Mesendoderm (in vitro differentiated cells): Measurements from ENCODE around the gene JAKMIP1.

Experiments
- DNase-seq: peaks from one replicate; pipeline ENCODE4 v3.0.0; 2013
- H2AK5ac ChIP-seq: 2 replicates; pipeline ENCODE4 v1.6.1; 2013; ENCODE audit warnings: low read length, inconsistent platforms
- H2BK120ac ChIP-seq: 2 replicates; pipeline ENCODE4 v1.6.1; 2013; ENCODE audit warnings: low read depth, mild to moderate bottlenecking, low read length, moderate library complexity, mixed read lengths
- H2BK15ac ChIP-seq: replicated peaks from 2 replicates; pipeline ENCODE4 v1.6.1; 2013; ENCODE audit warnings: low read depth, mild to moderate bottlenecking, moderate library complexity
- H2BK5ac ChIP-seq: 2 replicates; pipeline ENCODE4 v1.6.1; 2013; ENCODE audit warnings: low read length, inconsistent platforms
- H3K18ac ChIP-seq: 2 replicates; pipeline ENCODE4 v1.6.1; 2013; ENCODE audit warnings: mild to moderate bottlenecking, low read length, mixed read lengths
- H3K23ac ChIP-seq: one replicate; pipeline ENCODE4 v1.6.1; 2013; ENCODE audit warnings: low read length
- H3K27ac ChIP-seq: 2 replicates; pipeline ENCODE4 v1.5.1; 2013; ENCODE audit warnings: low read depth, mild to moderate bottlenecking, inconsistent platforms, low read length, moderate library complexity
- H3K27me3 ChIP-seq: 2 replicates; pipeline ENCODE4 v1.6.1; 2013; ENCODE audit warnings: low read length, control low read depth, mild to moderate bottlenecking, inconsistent platforms; ENCODE audit not compliant: insufficient read depth, poor library complexity
- H3K36me3 ChIP-seq: 2 replicates; pipeline ENCODE4 v1.6.1; 2013; ENCODE audit warnings: low read length, inconsistent platforms; ENCODE audit not compliant: control insufficient read depth, insufficient read depth
- H3K4ac ChIP-seq: one replicate; pipeline ENCODE4 v1.6.1; 2013; ENCODE audit warnings: low read depth, mild to moderate bottlenecking, low read length, moderate library complexity
- H3K4me1 ChIP-seq: 2 replicates; pipeline ENCODE4 v1.6.1; 2013; ENCODE audit warnings: low read depth, low read length, inconsistent platforms; ENCODE audit not compliant: control insufficient read depth
- H3K4me2 ChIP-seq: 2 replicates; pipeline ENCODE4 v1.6.1; 2013; ENCODE audit warnings: low read length
- H3K4me3 ChIP-seq: 2 replicates; pipeline ENCODE4 v1.5.1; 2013; ENCODE audit warnings: mild to moderate bottlenecking, low read length
- H3K56ac ChIP-seq: one replicate; pipeline ENCODE4 v1.6.1; 2013; ENCODE audit warnings: low read length
- H3K79me1 ChIP-seq: 2 replicates; pipeline ENCODE4 v1.6.1; 2013; ENCODE audit warnings: low read length, inconsistent platforms
- H3K79me2 ChIP-seq: 2 replicates; pipeline ENCODE4 v1.6.1; 2013; ENCODE audit warnings: mild to moderate bottlenecking, low read length; ENCODE audit not compliant: control insufficient read depth, insufficient read depth
- H3K9ac ChIP-seq: 2 replicates; pipeline ENCODE4 v1.6.1; 2013; ENCODE audit warnings: low read length, inconsistent platforms
- H4K5ac ChIP-seq: one replicate; pipeline ENCODE4 v1.6.1; 2013; ENCODE audit warnings: low read length
- H4K8ac ChIP-seq: one replicate; pipeline ENCODE4 v1.6.1; 2013; ENCODE audit warnings: low read depth, mild to moderate bottlenecking, control low read depth, low read length, moderate library complexity
- WGBS: extraction: QIAGEN DNeasy Blood & Tissue Kit; methylation state at CpG from one replicate; pipeline ENCODE4 v1.1.7; 2013; ENCODE audit warnings: low lambda C conversion rate, missing lambda C conversion rate; ENCODE audit not compliant: insufficient coverage; ENCODE audit errors: extremely low coverage; 5-methylcytosine and 5-hydroxymethylcytosine counted together

JAKMIP1 gene

DNA sequence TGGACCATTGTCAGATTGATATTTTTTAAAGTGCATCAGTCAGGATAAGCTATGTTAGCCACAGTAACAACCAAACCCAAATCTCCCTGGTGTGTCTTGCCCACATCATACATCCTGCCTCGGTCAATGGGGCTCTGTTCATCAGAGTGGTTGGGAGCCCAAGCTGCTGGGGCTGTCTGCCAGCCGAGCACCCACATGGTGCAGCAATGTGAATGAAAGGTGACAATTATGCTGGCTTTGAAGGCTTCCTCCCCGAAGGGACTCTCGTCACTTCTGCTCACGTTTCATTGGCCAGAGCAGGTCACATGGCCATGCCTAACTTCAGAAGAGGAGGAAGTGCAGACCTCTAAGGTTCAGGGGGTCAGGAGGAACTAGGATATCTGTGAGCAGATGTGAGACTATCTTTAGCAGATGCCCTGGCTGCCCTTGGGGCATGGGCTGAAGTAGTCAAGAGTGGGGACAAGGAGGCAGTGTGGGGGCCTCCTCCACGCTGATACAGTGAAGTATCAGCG lies 1.3 kb upstream of the JAKMIP1 start:
- H3K9ac ChIP-seq, result peak overlapping the region; percentile 86
- H3K4ac ChIP-seq, result no peak overlapping the region
- H3K79me2 ChIP-seq, result peaks cover 10% of the 10 kb centered on the region
- H2AK5ac ChIP-seq, result no peak overlapping the region
- no peak overlapping the region for H4K8ac ChIP-seq
- H3K4me2 ChIP-seq, result peak overlapping the region; percentile 64
- H3K56ac ChIP-seq, result peak overlapping the region; percentile 92
- peak overlapping the region; percentile 61 for H2BK5ac ChIP-seq
- no peak overlapping the region for H3K18ac ChIP-seq
- peak overlapping the region; percentile 77 for H4K5ac ChIP-seq
- no peaks in the 10 kb centered on the region for H3K27me3 ChIP-seq
- H3K23ac ChIP-seq, result peak overlapping the region; percentile 20
- peak; percentile 78 for DNase-seq
- no peaks in the 10 kb centered on the region for H3K36me3 ChIP-seq
- H2BK15ac ChIP-seq, result no peak overlapping the region
- H3K4me3 ChIP-seq, result peak overlapping the region; percentile 68
- peaks cover 3% of the 10 kb centered on the region for H3K79me1 ChIP-seq
- no CpG with 5 or more reads among the region's 7 CpGs for WGBS
- no peak overlapping the region for H2BK120ac ChIP-seq
- peak overlapping the region; percentile 16 for H3K27ac ChIP-seq
- peaks cover 9% of the 10 kb centered on the region for H3K4me1 ChIP-seq

DNA sequence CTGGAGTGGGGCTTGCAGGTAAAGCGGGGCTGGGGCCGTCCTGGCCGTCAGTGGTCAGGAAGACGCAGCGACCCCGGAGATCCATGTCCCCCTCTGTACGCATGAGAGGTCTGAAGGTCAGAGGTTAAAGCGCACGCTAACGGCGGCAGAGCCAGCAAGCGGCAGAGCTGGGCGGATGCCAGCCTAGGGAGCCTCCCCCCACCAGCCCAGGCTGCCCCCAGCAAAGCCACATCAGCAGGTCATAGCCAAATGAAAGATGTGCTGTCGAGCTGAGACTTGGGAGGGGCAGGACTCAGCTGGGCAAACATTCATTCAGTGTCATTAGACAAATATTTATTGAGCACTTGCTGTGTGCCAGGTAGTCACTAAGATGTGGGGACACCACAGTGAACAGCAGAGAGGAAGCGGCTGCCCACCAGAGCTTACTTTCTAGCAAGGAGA lies 593 bp upstream of the JAKMIP1 start:
- peak overlapping the region; percentile 16 for H4K5ac ChIP-seq
- no CpG with 5 or more reads among the region's 15 CpGs for WGBS
- H3K4me2 ChIP-seq, result peak overlapping the region; percentile 64
- DNase-seq, result peak; percentile 53
- peak overlapping the region; percentile 72 for H3K18ac ChIP-seq
- peak overlapping the region; percentile 43 for H3K4ac ChIP-seq
- no peak overlapping the region for H2BK120ac ChIP-seq
- peak overlapping the region; percentile 79 for H3K27ac ChIP-seq
- peak overlapping the region; percentile 68 for H3K4me3 ChIP-seq
- H2AK5ac ChIP-seq, result no peak overlapping the region
- H3K9ac ChIP-seq, result peak overlapping the region; percentile 86
- peaks cover 10% of the 10 kb centered on the region for H3K79me2 ChIP-seq
- H3K56ac ChIP-seq, result peak overlapping the region; percentile 92
- no peaks in the 10 kb centered on the region for H3K27me3 ChIP-seq
- H4K8ac ChIP-seq, result no peak overlapping the region
- no peaks in the 10 kb centered on the region for H3K36me3 ChIP-seq
- peak overlapping the region; percentile 57 for H2BK5ac ChIP-seq
- H3K23ac ChIP-seq, result peak overlapping the region; percentile 95
- H2BK15ac ChIP-seq, result no peak overlapping the region
- H3K4me1 ChIP-seq, result peaks cover 12% of the 10 kb centered on the region
- H3K79me1 ChIP-seq, result peaks cover 5% of the 10 kb centered on the region

DNA sequence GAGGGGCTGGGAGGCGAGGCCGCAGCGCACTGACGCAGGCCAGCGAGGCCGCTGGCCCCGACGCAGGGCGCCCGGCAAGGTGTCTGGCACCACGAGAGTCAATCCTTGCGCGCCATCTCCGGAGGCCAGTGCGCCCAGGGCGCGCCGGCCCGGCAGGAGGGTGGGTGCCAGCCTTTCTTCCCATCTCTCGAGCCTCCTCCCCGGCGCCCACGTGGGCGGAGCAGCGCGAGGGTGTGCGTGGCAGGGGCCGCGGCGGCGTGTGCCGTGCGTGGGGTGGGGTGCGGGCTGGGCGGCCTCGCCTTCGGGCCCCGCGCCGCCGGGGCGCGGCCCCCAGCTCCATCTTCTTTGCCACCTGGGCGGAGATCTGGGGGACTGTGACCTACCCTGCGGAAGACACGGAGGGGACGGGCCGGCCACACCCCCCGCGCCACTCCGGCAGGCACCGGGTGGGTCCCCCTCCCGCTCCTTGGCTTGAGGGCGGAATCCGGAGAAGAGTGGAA lies 877 bp downstream of the JAKMIP1 start:
- peak overlapping the region; percentile 51 for H3K4me2 ChIP-seq
- peak overlapping the region; percentile 96 for H3K9ac ChIP-seq
- WGBS, result no CpG with 5 or more reads among the region's 55 CpGs
- H3K79me1 ChIP-seq, result peaks cover 8% of the 10 kb centered on the region
- peak overlapping the region; percentile 86 for H3K4me3 ChIP-seq
- H3K27ac ChIP-seq, result peak overlapping the region; percentile 61
- peak overlapping the region; percentile 99 for H3K56ac ChIP-seq
- H2BK120ac ChIP-seq, result no peak overlapping the region
- peaks cover 16% of the 10 kb centered on the region for H3K4me1 ChIP-seq
- peak overlapping the region; percentile 48 for H3K23ac ChIP-seq
- H3K18ac ChIP-seq, result peak overlapping the region; percentile 54
- no peaks in the 10 kb centered on the region for H3K36me3 ChIP-seq
- H2BK15ac ChIP-seq, result no peak overlapping the region
- peak overlapping the region; percentile 82 for H3K4ac ChIP-seq
- DNase-seq, result peak; percentile 42
- peak overlapping the region; percentile 92 for H2BK5ac ChIP-seq
- no peak overlapping the region for H4K5ac ChIP-seq
- peaks cover 10% of the 10 kb centered on the region for H3K79me2 ChIP-seq
- H4K8ac ChIP-seq, result no peak overlapping the region
- no peak overlapping the region for H2AK5ac ChIP-seq
- H3K27me3 ChIP-seq, result no peaks in the 10 kb centered on the region

DNA sequence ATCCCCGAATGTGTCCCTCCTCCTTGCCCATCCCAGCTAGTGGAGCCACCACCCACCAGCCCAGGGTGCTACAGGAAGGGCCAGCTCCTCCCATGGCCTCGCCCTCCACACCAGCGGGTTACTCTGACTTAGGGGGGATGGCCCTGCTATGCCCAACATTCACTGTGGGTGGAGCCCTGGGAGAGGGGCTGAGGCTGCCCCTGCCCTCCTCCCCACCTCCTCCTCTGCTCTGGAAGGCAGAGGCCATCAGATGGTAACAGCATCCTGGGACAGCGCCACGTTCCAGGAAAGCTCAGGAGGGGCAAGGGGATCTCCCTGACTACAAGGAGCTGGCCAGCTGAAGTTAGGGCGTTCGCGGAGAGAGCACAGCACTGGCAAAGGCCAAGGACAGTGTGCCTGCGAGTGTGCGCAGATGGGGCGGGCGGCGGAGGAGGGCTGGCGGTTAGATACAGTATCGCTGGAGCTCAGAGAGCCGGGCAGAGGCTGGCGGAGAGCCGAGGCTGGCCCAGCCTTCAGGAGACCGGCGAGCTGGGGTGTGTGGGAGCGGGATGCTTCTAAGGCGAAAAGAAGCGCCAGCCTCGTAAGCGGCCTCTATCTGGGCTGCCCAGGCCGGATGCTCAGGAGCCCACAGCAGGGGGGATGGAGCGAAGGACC lies 1.5 kb downstream of the JAKMIP1 start:
- H3K9ac ChIP-seq, result peak overlapping the region; percentile 96
- peak overlapping the region; percentile 74 for H3K4ac ChIP-seq
- H3K4me3 ChIP-seq, result peak overlapping the region; percentile 86
- peak overlapping the region; percentile 48 for H3K23ac ChIP-seq
- H3K27ac ChIP-seq, result peak overlapping the region; percentile 61
- no peak overlapping the region for H2BK15ac ChIP-seq
- H4K8ac ChIP-seq, result no peak overlapping the region
- no peak overlapping the region for H2BK120ac ChIP-seq
- WGBS, result no CpG with 5 or more reads among the region's 27 CpGs
- H3K56ac ChIP-seq, result peak overlapping the region; percentile 99
- peaks cover 10% of the 10 kb centered on the region for H3K79me2 ChIP-seq
- peaks cover 16% of the 10 kb centered on the region for H3K4me1 ChIP-seq
- H3K18ac ChIP-seq, result peak overlapping the region; percentile 54
- H2BK5ac ChIP-seq, result peak overlapping the region; percentile 92
- peak; percentile 96 for DNase-seq
- H3K4me2 ChIP-seq, result peak overlapping the region; percentile 51
- H3K79me1 ChIP-seq, result peaks cover 8% of the 10 kb centered on the region
- H4K5ac ChIP-seq, result no peak overlapping the region
- H3K36me3 ChIP-seq, result no peaks in the 10 kb centered on the region
- no peak overlapping the region for H2AK5ac ChIP-seq
- H3K27me3 ChIP-seq, result no peaks in the 10 kb centered on the region

DNA sequence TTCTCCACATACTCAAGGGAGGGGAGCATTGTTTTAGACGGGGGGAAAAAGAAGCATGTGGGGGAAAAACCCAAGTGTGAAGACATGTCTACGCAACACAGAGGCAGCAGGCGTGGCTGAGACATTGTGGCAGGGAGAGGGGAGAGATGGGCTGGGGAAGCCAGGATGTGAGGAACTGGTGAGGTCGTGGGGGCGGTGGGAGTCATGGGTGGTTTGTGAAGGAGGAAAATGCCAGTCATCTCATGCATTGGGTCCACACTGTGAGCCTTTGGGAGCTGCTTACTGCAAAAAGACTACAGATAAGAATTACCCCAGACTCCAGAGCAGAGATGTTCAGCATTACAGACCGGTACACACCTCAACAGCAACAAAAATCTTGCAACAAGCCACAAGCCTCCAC lies 2.1 kb downstream of the JAKMIP1 start:
- WGBS, result no CpG with 5 or more reads among the region's 6 CpGs
- peak; percentile 40 for DNase-seq
- peak overlapping the region; percentile 32 for H3K4me3 ChIP-seq

More for the DNA sequence above, 2.1 kb downstream of the JAKMIP1 start:
- peak overlapping the region; percentile 68 for H2BK5ac ChIP-seq
- peak overlapping the region; percentile 53 for H3K4me2 ChIP-seq
- H4K5ac ChIP-seq, result peak overlapping the region; percentile 74
- H3K56ac ChIP-seq, result peak overlapping the region; percentile 93
- H2BK120ac ChIP-seq, result no peak overlapping the region
- peak overlapping the region; percentile 79 for H3K9ac ChIP-seq
- H2BK15ac ChIP-seq, result no peak overlapping the region
- H3K4ac ChIP-seq, result no peak overlapping the region
- H3K79me2 ChIP-seq, result peaks cover 10% of the 10 kb centered on the region
- H3K27ac ChIP-seq, result peak overlapping the region; percentile 35
- H2AK5ac ChIP-seq, result peak overlapping the region; percentile 27
- H3K4me1 ChIP-seq, result peaks cover 16% of the 10 kb centered on the region
- no peaks in the 10 kb centered on the region for H3K27me3 ChIP-seq
- H3K23ac ChIP-seq, result no peak overlapping the region
- H3K36me3 ChIP-seq, result no peaks in the 10 kb centered on the region
- no peak overlapping the region for H4K8ac ChIP-seq
- no peak overlapping the region for H3K18ac ChIP-seq
- H3K79me1 ChIP-seq, result peaks cover 8% of the 10 kb centered on the region
